VCaP (cell line): Measurements from ENCODE around the gene PERCC1.

Experiments
- H3K27ac ChIP-seq: fragments of 450-650 bp; 2 replicates; pipeline ENCODE4 v1.5.1; 2017
- CTCF ChIP-seq: fragments of 450-650 bp; conservative IDR thresholded peaks from 2 replicates; pipeline ENCODE4 v1.5.1; 2017; ENCODE audit warnings: mild to moderate bottlenecking, moderate library complexity

Gene PERCC1

DNA sequence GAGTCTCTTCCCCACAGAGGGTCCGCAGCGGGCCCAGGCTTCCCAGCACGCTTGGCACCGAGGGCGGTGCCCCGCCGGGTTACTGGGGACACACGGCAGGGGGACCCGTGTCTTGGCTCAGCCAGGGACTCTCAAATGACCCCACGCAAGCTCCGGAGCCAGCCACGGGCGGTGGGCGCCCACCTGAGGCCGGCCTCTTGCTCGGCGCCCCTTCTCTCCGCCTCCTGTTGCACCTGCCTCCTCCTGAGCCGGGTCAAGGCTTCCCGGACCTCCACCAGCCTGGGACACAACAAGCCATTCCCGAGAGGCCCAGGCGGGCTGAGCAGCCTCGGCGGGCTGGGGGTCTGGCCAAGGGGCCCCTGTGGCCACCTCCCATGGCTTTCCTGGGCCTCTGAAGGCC, 11.8 kb downstream of the PERCC1 start:
- no peak for TF ChIP-seq CTCF
- H3K27ac ChIP-seq = no peak overlapping the region

DNA sequence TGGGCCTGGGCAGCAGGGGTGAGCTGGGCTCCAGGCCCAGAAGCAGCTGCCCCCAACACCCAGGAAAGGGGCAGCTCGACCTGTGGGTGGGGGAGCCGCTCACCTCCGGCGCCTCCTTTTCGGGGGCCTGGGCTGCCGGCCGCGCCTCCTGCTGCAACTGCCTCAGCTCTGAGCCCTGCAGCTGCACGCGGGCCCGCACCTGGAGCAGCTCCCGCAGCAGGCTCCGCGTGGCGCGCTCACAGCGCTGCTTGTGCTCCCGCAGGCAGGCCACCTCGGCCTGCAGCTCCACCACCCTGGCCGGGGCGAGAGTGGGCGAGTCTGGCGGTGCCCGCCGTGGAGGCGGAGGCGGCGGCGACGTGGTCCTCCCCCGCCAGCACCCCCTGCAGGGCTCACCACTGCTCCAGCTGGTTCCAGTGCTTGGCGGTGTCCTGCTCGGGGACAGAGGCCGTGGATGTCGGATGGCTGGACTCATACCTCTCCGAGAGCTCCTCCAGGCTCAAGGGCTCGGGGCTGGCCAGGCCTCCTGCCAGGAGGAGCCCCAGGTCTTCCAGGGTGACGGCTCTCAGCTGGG, 12.6 kb downstream of the PERCC1 start:
- TF ChIP-seq CTCF = no peak
- H3K27ac ChIP-seq = no peak overlapping the region

GRCh38 chr16:1443980-1444729, 13.3 kb downstream of the PERCC1 start, which contains the start of gene CCDC154:
TSS of gene CCDC154 (minus strand) at chr16:1444556. CDS start at chr16:1444322, 234 bp downstream.
- no peak for TF ChIP-seq CTCF
- no peak within 1 kb of the TSS for H3K27ac ChIP-seq

- H3K27ac ChIP-seq = no peak overlapping the region
- TF ChIP-seq CTCF = no peak
Observed at GRCh38 chr16:1444730-1445517, 14.0 kb downstream of the PERCC1 start.

DNA sequence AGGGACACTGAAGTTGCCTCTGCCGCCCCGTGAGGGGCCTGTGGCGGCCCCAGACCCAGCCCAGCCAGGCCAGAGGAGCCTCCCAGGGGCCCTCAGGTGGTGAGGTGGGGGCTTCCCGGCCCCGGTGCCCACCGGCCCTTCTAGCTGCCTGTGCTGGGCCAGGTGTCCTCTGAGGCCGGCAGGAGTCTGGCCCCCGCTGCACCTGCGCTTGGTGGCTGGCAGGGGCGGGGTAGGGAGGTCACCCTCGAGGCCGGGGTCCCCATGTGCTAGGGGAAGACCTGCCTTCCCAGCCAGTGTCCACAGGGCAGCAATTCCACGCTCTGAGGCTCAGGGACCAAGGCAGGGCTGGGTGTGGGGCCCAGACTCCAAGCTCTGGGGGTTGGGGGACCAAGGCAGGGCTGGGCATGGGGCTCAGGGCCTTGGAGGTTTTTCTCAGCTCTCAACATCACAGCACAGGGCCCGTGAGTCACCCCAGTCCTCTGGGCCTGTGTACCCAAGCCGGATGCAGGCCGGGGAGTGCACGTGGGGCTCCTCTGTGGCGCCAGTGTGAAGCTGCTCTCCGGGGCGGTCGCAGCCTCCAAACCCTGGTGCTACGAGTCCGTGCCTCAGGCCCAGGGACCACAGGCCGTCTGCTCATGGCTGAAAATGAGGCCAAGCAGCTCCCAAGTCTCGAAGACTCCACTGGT, 14.8 kb downstream of the PERCC1 start:
- no peak overlapping the region for H3K27ac ChIP-seq
- TF ChIP-seq CTCF = no peak

- no peak overlapping the region for H3K27ac ChIP-seq
- no peak for TF ChIP-seq CTCF
Observed at GRCh38 chr16:1446296-1447080, 15.6 kb downstream of the PERCC1 start.
